GM23338 (cell line): ENCODE results near the gene HOATZ. TPM values are rescaled to one million over a fixed set of nuclear protein-coding genes. Genes with fewer than 3 reads are reported as not detected.

ENCODE experiments used
- ATAC-seq: fragments of 200-7000 bp; cut with Tn5 transposase; 3 replicates; pipeline ENCODE4 v1.9.1; 2020
- DNase-seq: peaks from one replicate; pipeline ENCODE4 v3.0.0-alpha.2; 2015; ENCODE audit warnings: low spot score
- H2AFZ ChIP-seq: fragments of 200-600 bp; sonication (generic); 2 replicates; pipeline ENCODE4 v1.8.0; 2016; ENCODE audit warnings: antibody characterized with exemption, mild to moderate bottlenecking, moderate library complexity
- H3F3A ChIP-seq: fragments of 200-600 bp; sonication (generic); replicated peaks from 2 replicates; pipeline ENCODE4 v1.8.0; 2017; ENCODE audit warnings: antibody characterized with exemption, mixed run types, low read depth
- H3K27ac ChIP-seq: fragments of 200-600 bp; sonication (generic); 2 replicates; pipeline ENCODE4 v1.6.1; 2016; ENCODE audit warnings: low read depth
- H3K27me3 ChIP-seq: fragments of 200-600 bp; sonication (generic); 2 replicates; pipeline ENCODE4 v1.8.0; 2016; ENCODE audit warnings: mild to moderate bottlenecking, mixed run types, moderate library complexity; ENCODE audit not compliant: insufficient read depth
- H3K36me3 ChIP-seq: fragments of 200-600 bp; sonication (generic); 2 replicates; pipeline ENCODE4 v1.8.0; 2016; ENCODE audit warnings: mild to moderate bottlenecking; ENCODE audit not compliant: insufficient read depth
- H3K4me1 ChIP-seq: fragments of 200-600 bp; sonication (generic); 2 replicates; pipeline ENCODE4 v1.8.0; 2016; ENCODE audit warnings: mild to moderate bottlenecking, moderate library complexity; ENCODE audit not compliant: insufficient read depth
- H3K4me2 ChIP-seq: fragments of 200-600 bp; sonication (generic); 2 replicates; pipeline ENCODE4 v1.7.1; 2017; ENCODE audit warnings: mixed run types
- H3K4me3 ChIP-seq: fragments of 200-600 bp; sonication (generic); 2 replicates; pipeline ENCODE4 v1.6.1; 2016; ENCODE audit warnings: mixed run types
- H3K79me2 ChIP-seq: fragments of 200-600 bp; sonication (generic); replicated peaks from 2 replicates; pipeline ENCODE4 v1.8.0; 2017; ENCODE audit warnings: mild to moderate bottlenecking; ENCODE audit not compliant: insufficient read depth
- H3K9me2 ChIP-seq: fragments of 200-600 bp; sonication (generic); 2 replicates; pipeline ENCODE4 v1.8.0; 2017; ENCODE audit not compliant: insufficient read depth
- H4K20me1 ChIP-seq: fragments of 200-600 bp; sonication (generic); replicated peaks from 2 replicates; pipeline ENCODE4 v1.8.0; 2017; ENCODE audit warnings: mild to moderate bottlenecking; ENCODE audit not compliant: insufficient read depth
- H3K27ac Mint-ChIP-seq: 2 replicates; pipeline ENCODE4 v1.8.0; 2020; ENCODE audit warnings: inconsistent platforms, mild to moderate bottlenecking, moderate library complexity, mixed read lengths
- H3K27me3 Mint-ChIP-seq: 3 replicates; pipeline ENCODE4 v1.8.0; 2022; ENCODE audit warnings: low read depth, mild to moderate bottlenecking, moderate library complexity, mixed read lengths, inconsistent platforms; ENCODE audit not compliant: insufficient read depth, poor library complexity
- H3K36me3 Mint-ChIP-seq: 3 replicates; pipeline ENCODE4 v1.8.0; 2021; ENCODE audit warnings: low read depth, mild to moderate bottlenecking, inconsistent platforms, moderate library complexity, mixed read lengths
- H3K4me1 Mint-ChIP-seq: 3 replicates; pipeline ENCODE4 v1.8.0; 2020; ENCODE audit warnings: mild to moderate bottlenecking, inconsistent platforms, mixed read lengths
- H3K4me3 Mint-ChIP-seq: 3 replicates; pipeline ENCODE4 v1.8.0; 2021; ENCODE audit warnings: moderate library complexity, mild to moderate bottlenecking, inconsistent platforms, mixed read lengths
- H3K9me3 Mint-ChIP-seq: 3 replicates; pipeline ENCODE4 v1.8.0; 2020; ENCODE audit warnings: moderate library complexity, mild to moderate bottlenecking, inconsistent platforms, mixed read lengths
- CREB1 ChIP-seq: fragments of 250-450 bp; sonication (Bioruptor Pico); IDR thresholded peaks from 2 replicates; pipeline ENCODE4 v1.5.0; 2020; ENCODE audit warnings: low read depth, mild to moderate bottlenecking, moderate library complexity
- EZH2 ChIP-seq: fragments of 200-600 bp; sonication (generic); IDR thresholded peaks from one replicate; pipeline ENCODE4 v1.8.0; 2017; ENCODE audit warnings: antibody characterized with exemption, mild to moderate bottlenecking, low read depth; ENCODE audit not compliant: unreplicated experiment
- EZH2phosphoT487 ChIP-seq: fragments of 200-600 bp; sonication (generic); IDR thresholded peaks from one replicate; pipeline ENCODE4 v1.8.1; 2018; ENCODE audit warnings: antibody characterized with exemption; ENCODE audit not compliant: unreplicated experiment
- JUNB ChIP-seq: IDR thresholded peaks from one replicate; pipeline ENCODE4 v1.6.1; 2016; ENCODE audit warnings: antibody characterized with exemption; ENCODE audit not compliant: unreplicated experiment
- NANOG ChIP-seq: IDR thresholded peaks from 2 replicates; pipeline ENCODE4 v1.6.1; 2016; ENCODE audit warnings: antibody characterized with exemption, borderline replicate concordance
- POLR2AphosphoS5 ChIP-seq: IDR thresholded peaks from 2 replicates; pipeline ENCODE4 v1.6.1; 2016; ENCODE audit warnings: antibody characterized with exemption, low read depth
- STAT1 ChIP-seq: IDR thresholded peaks from one replicate; pipeline ENCODE4 v1.6.1; 2016; ENCODE audit warnings: antibody characterized with exemption; ENCODE audit not compliant: unreplicated experiment
- ZNF114 ChIP-seq: fragments of 250-450 bp; sonication (Bioruptor Pico); IDR thresholded peaks from 2 replicates; pipeline ENCODE4 v1.5.0; 2020; ENCODE audit warnings: mild to moderate bottlenecking, moderate library complexity
- ZNF331 ChIP-seq: fragments of 250-450 bp; sonication (Bioruptor Pico); IDR thresholded peaks from 2 replicates; pipeline ENCODE4 v1.5.0; 2020; ENCODE audit warnings: low read depth, mild to moderate bottlenecking, moderate library complexity
- polyA plus RNA-seq: library from polyadenylated mRNA; unstranded; fragments of >200 nt; fragmentation: Nextera tagmentation; extraction: Ambion mirVana; gene quantifications from 2 replicates; pipeline ENCODE4 v1.2.1, GENCODE V29; 2016
- total RNA-seq: library from RNA; depleted of rRNA; stranded (reverse); fragments of >200 nt; shearing (Covaris generic); gene quantifications from 2 replicates; pipeline ENCODE4 v1.2.3, GENCODE V29; 2014
- TF ChIP-seq, protein P1 (sequence below), 2 experiments: fragments of 200-600 bp in 1 of 2; sonication (generic) in 1 of 2; conservative IDR thresholded peaks; 2 replicates each; pipeline versions ENCODE4 v1.5.1 to v1.6.1; 2016 to 2017; ENCODE audit warnings: antibody characterized with exemption in 2 of 2, low read depth in 2 of 2, mild to moderate bottlenecking in 2 of 2, moderate library complexity in 1 of 2
- TF ChIP-seq, protein P2 (sequence below): IDR thresholded peaks from 2 replicates; pipeline ENCODE4 v1.6.1; 2016; ENCODE audit warnings: antibody characterized with exemption
- TF ChIP-seq, protein P3 (sequence below): IDR thresholded peaks from one replicate; pipeline ENCODE4 v1.6.1; 2018; ENCODE audit warnings: antibody characterized with exemption; ENCODE audit not compliant: unreplicated experiment

HOATZ gene
- total and polyA plus RNA-seq, 2 experiments from 2014 or later = not detected

DNA sequence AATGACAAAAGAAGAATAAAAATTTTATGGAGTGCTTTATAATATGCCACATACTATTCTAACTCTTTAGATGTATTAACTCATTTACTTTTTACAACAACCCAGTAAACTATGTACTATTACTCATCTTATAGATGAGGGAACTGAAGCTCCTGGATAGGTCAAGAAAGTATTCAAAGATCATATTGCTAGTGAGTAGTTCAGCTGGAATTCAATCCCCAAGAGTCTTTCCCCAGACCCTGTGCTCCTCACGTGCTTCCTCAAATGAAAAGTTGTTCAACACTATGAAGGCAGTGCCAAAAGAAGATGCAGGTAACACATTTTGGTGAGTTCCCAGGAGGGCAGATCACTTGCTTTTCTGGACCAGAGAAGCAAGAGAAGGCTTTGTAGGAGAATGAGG is 49.2 kb upstream of the HOATZ start (continued):
- TF ChIP-seq CREB1 (CRISPR knock-in tag) (no peak), POLR2AphosphoS5 (no peak), NANOG (no peak), JUNB (no peak), STAT1 (no peak), ZNF114 (CRISPR knock-in tag) (no peak), ZNF331 (CRISPR knock-in tag) (no peak)
- TF ChIP-seq, protein P1, sequence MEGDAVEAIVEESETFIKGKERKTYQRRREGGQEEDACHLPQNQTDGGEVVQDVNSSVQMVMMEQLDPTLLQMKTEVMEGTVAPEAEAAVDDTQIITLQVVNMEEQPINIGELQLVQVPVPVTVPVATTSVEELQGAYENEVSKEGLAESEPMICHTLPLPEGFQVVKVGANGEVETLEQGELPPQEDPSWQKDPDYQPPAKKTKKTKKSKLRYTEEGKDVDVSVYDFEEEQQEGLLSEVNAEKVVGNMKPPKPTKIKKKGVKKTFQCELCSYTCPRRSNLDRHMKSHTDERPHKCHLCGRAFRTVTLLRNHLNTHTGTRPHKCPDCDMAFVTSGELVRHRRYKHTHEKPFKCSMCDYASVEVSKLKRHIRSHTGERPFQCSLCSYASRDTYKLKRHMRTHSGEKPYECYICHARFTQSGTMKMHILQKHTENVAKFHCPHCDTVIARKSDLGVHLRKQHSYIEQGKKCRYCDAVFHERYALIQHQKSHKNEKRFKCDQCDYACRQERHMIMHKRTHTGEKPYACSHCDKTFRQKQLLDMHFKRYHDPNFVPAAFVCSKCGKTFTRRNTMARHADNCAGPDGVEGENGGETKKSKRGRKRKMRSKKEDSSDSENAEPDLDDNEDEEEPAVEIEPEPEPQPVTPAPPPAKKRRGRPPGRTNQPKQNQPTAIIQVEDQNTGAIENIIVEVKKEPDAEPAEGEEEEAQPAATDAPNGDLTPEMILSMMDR (conservative IDR thresholded peaks at IDR 0.05; ENCODE audit: low read depth in 2 of 2) = no peak
- TF ChIP-seq, protein P2, sequence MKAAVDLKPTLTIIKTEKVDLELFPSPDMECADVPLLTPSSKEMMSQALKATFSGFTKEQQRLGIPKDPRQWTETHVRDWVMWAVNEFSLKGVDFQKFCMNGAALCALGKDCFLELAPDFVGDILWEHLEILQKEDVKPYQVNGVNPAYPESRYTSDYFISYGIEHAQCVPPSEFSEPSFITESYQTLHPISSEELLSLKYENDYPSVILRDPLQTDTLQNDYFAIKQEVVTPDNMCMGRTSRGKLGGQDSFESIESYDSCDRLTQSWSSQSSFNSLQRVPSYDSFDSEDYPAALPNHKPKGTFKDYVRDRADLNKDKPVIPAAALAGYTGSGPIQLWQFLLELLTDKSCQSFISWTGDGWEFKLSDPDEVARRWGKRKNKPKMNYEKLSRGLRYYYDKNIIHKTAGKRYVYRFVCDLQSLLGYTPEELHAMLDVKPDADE = no peak

DNA sequence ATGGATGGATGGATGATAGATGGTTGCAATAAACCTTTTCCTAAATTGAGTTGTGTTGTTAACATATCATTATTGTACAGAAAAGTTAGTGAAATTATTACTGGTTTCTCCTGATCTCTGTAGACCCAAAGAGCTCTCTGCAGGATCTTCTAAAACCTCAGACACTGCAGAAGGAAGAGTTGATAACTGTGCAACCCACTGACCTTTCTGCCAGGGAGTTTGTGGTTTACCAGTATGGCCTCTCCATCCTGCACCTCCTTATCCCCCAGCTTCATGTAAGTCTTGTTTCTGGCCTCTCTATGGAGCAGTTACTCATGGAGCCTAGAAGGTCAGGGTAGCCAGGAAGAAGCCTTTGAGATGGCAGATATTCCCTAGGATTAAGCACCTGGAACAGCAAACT is 48.0 kb upstream of the HOATZ start:
- Mint-ChIP-seq H3K4me3 (no peak overlapping the region), H3K9me3 (no peaks in the 10 kb centered on the region), H3K27me3 (no peaks in the 10 kb centered on the region), H3K4me1 (no peaks in the 10 kb centered on the region), H3K36me3 (no peaks in the 10 kb centered on the region), H3K27ac (no peak overlapping the region)
- Histone ChIP-seq H3F3A (no peaks in the 10 kb centered on the region), H3K4me1 (no peaks in the 10 kb centered on the region), H2AFZ (no peak overlapping the region), H3K4me3 (no peak overlapping the region), H3K27ac (no peak overlapping the region), H3K27me3 (no peaks in the 10 kb centered on the region), H3K9me2 (peaks cover 3% of the 10 kb centered on the region; the same call in 1 of the 2 replicates), H3K36me3 (no peaks in the 10 kb centered on the region), H3K4me2 (no peak overlapping the region), H4K20me1 (no peaks in the 10 kb centered on the region), H3K79me2 (no peaks in the 10 kb centered on the region)
- ATAC-seq = no peak
- DNase-seq = no peak
- TF ChIP-seq NANOG (no peak), CREB1 (CRISPR knock-in tag) (no peak), ZNF114 (CRISPR knock-in tag) (no peak), JUNB (no peak), EZH2 (no peak), EZH2phosphoT487 (no peak), STAT1 (no peak)
- TF ChIP-seq, protein P1 (conservative IDR thresholded peaks at IDR 0.05; ENCODE audit: low read depth in 2 of 2) = no peak
- TF ChIP-seq, protein P3, sequence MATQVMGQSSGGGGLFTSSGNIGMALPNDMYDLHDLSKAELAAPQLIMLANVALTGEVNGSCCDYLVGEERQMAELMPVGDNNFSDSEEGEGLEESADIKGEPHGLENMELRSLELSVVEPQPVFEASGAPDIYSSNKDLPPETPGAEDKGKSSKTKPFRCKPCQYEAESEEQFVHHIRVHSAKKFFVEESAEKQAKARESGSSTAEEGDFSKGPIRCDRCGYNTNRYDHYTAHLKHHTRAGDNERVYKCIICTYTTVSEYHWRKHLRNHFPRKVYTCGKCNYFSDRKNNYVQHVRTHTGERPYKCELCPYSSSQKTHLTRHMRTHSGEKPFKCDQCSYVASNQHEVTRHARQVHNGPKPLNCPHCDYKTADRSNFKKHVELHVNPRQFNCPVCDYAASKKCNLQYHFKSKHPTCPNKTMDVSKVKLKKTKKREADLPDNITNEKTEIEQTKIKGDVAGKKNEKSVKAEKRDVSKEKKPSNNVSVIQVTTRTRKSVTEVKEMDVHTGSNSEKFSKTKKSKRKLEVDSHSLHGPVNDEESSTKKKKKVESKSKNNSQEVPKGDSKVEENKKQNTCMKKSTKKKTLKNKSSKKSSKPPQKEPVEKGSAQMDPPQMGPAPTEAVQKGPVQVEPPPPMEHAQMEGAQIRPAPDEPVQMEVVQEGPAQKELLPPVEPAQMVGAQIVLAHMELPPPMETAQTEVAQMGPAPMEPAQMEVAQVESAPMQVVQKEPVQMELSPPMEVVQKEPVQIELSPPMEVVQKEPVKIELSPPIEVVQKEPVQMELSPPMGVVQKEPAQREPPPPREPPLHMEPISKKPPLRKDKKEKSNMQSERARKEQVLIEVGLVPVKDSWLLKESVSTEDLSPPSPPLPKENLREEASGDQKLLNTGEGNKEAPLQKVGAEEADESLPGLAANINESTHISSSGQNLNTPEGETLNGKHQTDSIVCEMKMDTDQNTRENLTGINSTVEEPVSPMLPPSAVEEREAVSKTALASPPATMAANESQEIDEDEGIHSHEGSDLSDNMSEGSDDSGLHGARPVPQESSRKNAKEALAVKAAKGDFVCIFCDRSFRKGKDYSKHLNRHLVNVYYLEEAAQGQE = no peak
